Prostate gland (tissue), 2 donors: ENCODE results near the gene BBS9.

Source experiments
- POLR2AphosphoS5 ChIP-seq: sonication (generic); formaldehyde crosslinking; IDR thresholded peaks from one replicate; pipeline ENCODE4 v1.6.1; 2017; ENCODE audit warnings: antibody characterized with exemption
- TF ChIP-seq, protein P1 (sequence below), 4 experiments: fragments of 200-600 bp in 2 of 4; fragments of 450-650 bp in 2 of 4; sonication (generic) in 2 of 4; IDR thresholded peaks; 1 replicate in 3 of 4; 2 replicates in 1 of 4; pipeline ENCODE4 v1.5.1; 2016 to 2019; ENCODE audit warnings: antibody characterized with exemption in 4 of 4, mild to moderate bottlenecking in 2 of 4, moderate library complexity in 2 of 4

DNA sequence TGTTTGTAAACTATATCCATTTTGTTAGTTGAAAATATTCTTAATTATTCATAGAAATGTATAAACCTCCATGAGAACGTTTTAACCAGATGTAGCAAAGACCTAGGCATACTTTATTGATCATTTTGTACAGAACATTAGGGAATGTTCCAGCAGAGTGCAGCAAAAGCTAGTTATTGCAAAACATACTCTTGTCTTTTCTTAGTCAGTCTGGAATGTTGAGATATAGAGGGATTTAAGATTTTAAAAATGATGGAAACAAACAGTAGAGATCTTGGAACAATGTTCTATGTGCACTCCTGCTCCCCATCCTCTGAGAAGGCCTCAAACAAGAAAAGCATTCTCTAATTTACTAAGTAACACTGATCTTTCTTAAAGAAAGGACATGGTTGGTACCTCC is 292.1 kb downstream of the BBS9 start:
- TF ChIP-seq, protein P1, sequence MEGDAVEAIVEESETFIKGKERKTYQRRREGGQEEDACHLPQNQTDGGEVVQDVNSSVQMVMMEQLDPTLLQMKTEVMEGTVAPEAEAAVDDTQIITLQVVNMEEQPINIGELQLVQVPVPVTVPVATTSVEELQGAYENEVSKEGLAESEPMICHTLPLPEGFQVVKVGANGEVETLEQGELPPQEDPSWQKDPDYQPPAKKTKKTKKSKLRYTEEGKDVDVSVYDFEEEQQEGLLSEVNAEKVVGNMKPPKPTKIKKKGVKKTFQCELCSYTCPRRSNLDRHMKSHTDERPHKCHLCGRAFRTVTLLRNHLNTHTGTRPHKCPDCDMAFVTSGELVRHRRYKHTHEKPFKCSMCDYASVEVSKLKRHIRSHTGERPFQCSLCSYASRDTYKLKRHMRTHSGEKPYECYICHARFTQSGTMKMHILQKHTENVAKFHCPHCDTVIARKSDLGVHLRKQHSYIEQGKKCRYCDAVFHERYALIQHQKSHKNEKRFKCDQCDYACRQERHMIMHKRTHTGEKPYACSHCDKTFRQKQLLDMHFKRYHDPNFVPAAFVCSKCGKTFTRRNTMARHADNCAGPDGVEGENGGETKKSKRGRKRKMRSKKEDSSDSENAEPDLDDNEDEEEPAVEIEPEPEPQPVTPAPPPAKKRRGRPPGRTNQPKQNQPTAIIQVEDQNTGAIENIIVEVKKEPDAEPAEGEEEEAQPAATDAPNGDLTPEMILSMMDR (IDR thresholded peaks at IDR 0.05): no peak
- TF ChIP-seq POLR2AphosphoS5: no peak
